Measurements from ENCODE around the gene DRC3.

The DRC3 gene

GRCh38 chr17:18025945-18026776 is 53.5 kb downstream of the DRC3 start:
- no peak overlapping the region for H4K8ac ChIP-seq (ENCODE audit: low read depth, low read length)
- no peak overlapping the region for H2AK5ac ChIP-seq (ENCODE audit: low read length)
- H3K27ac ChIP-seq (ENCODE audit: low read depth, low read length), result no peak overlapping the region
- no peak overlapping the region for H3K9ac ChIP-seq (ENCODE audit: low read length)
- no peak overlapping the region for H4K12ac ChIP-seq (ENCODE audit: low read depth, low read length)
- H3K14ac ChIP-seq (ENCODE audit: low read length), result no peak overlapping the region
- peaks cover 2% of the 10 kb centered on the region for H3K79me2 ChIP-seq (ENCODE audit: control insufficient read depth, insufficient read depth, low read length, poor library complexity)
- H3K79me1 ChIP-seq (ENCODE audit: low read length), result no peaks in the 10 kb centered on the region
- peak overlapping the region; percentile 7 for H4K91ac ChIP-seq (ENCODE audit: low read depth, low read length)
- no peak overlapping the region for H3K4ac ChIP-seq (ENCODE audit: low read depth, low read length)
- H3K23ac ChIP-seq (ENCODE audit: low read length), result no peak overlapping the region
- DNase-seq, result peak; percentile 23 to 32
- no peak overlapping the region for H3K4me3 ChIP-seq (ENCODE audit: low read depth, low read length)
- H3K18ac ChIP-seq (ENCODE audit: low read length), result no peak overlapping the region
- peaks cover 8 to 12% of the 10 kb centered on the region in 2 experiments for H3K4me1 ChIP-seq (ENCODE audit: control insufficient read depth in 1 of 2, insufficient read depth in 2 of 2, low read length in 2 of 2)
- no peak overlapping the region for H2BK5ac ChIP-seq (ENCODE audit: low read depth, low read length, poor library complexity)
- peaks cover 8 to 14% of the 10 kb centered on the region in 2 experiments for H3K36me3 ChIP-seq (ENCODE audit: control insufficient read depth in 1 of 2, insufficient read depth in 2 of 2, low read length in 2 of 2)
- H2BK12ac ChIP-seq (ENCODE audit: low read length), result no peak overlapping the region
- H3K27me3 ChIP-seq (ENCODE audit: insufficient read depth, low read length), result no peaks in the 10 kb centered on the region
- no peak overlapping the region for H2BK120ac ChIP-seq (ENCODE audit: insufficient read depth, low read length, poor library complexity)
- no peaks in the 10 kb centered on the region for H3K9me3 ChIP-seq (ENCODE audit: insufficient read depth, low read depth, low read length)
- H2AFZ ChIP-seq (ENCODE audit: insufficient read depth, low read length, poor library complexity), result no peak overlapping the region
- no CpG with 5 or more reads among the region's 11 CpGs for WGBS (ENCODE audit: extremely low coverage, insufficient coverage, insufficient read length)
- H3K4me2 ChIP-seq (ENCODE audit: low read length), result no peak overlapping the region

DNA sequence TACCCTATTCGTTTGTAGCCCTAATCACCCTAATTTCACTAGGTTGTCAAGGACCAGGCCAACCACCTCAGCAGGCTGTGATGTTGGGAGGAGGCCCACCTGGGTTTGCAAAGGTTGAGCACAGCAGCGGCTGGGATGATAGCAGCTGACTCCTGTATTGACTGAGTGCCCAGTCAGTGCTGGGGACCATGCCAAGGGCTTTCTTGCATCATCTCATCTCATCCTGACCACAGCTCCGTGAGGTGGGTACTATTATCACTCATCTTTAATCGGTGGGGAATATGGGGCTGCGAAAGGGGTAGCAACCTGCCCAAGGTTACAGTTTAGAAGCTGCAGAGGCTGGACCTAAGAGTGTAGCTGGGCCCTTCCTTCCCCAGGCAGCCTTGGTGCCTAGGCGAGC is 54.6 kb downstream of the DRC3 start:
- Histone ChIP-seq H3K9ac (ENCODE audit: low read length) (no peak overlapping the region), H3K4me3 (ENCODE audit: low read depth, low read length) (no peak overlapping the region)

GRCh38 chr17:18028114-18028951 is 55.7 kb downstream of the DRC3 start:
- DNase-seq, result no peak
- peaks cover 3 to 6% of the 10 kb centered on the region in 2 experiments for H3K36me3 ChIP-seq (ENCODE audit: control insufficient read depth in 1 of 2, insufficient read depth in 2 of 2, low read length in 2 of 2)
- H4K12ac ChIP-seq (ENCODE audit: low read depth, low read length), result no peak overlapping the region
- H3K79me2 ChIP-seq (ENCODE audit: control insufficient read depth, insufficient read depth, low read length, poor library complexity), result peaks cover 5% of the 10 kb centered on the region
- H3K4me2 ChIP-seq (ENCODE audit: low read length), result no peak overlapping the region
- H2BK120ac ChIP-seq (ENCODE audit: insufficient read depth, low read length, poor library complexity), result no peak overlapping the region
- H3K27ac ChIP-seq (ENCODE audit: low read depth, low read length), result no peak overlapping the region
- H3K4me3 ChIP-seq (ENCODE audit: low read depth, low read length), result no peak overlapping the region
- H2BK5ac ChIP-seq (ENCODE audit: low read depth, low read length, poor library complexity), result peak overlapping the region; percentile 46
- H3K9ac ChIP-seq (ENCODE audit: low read length), result no peak overlapping the region
- peak overlapping the region; percentile 81 for H2AK5ac ChIP-seq (ENCODE audit: low read length)
- no peak overlapping the region for H3K14ac ChIP-seq (ENCODE audit: low read length)
- H3K18ac ChIP-seq (ENCODE audit: low read length), result peak overlapping the region; percentile 55
- no CpG with 5 or more reads among the region's 11 CpGs for WGBS (ENCODE audit: extremely low coverage, insufficient coverage, insufficient read length)
- H3K27me3 ChIP-seq (ENCODE audit: insufficient read depth, low read length), result no peaks in the 10 kb centered on the region
- H3K9me3 ChIP-seq (ENCODE audit: insufficient read depth, low read depth, low read length), result no peaks in the 10 kb centered on the region
- peak overlapping the region; percentile 38 for H4K91ac ChIP-seq (ENCODE audit: low read depth, low read length)
- H2BK12ac ChIP-seq (ENCODE audit: low read length), result peak overlapping the region; percentile 41
- H3K4ac ChIP-seq (ENCODE audit: low read depth, low read length), result no peak overlapping the region
- no peak overlapping the region for H3K23ac ChIP-seq (ENCODE audit: low read length)
- peaks cover 13 to 19% of the 10 kb centered on the region in 2 experiments for H3K4me1 ChIP-seq (ENCODE audit: control insufficient read depth in 1 of 2, insufficient read depth in 2 of 2, low read length in 2 of 2)
- peak overlapping the region; percentile 28 for H4K8ac ChIP-seq (ENCODE audit: low read depth, low read length)
- H3K79me1 ChIP-seq (ENCODE audit: low read length), result peaks cover 7% of the 10 kb centered on the region
- no peak overlapping the region for H2AFZ ChIP-seq (ENCODE audit: insufficient read depth, low read length, poor library complexity)

More for the DNA sequence above, 54.6 kb downstream of the DRC3 start:
- peaks cover 3 to 6% of the 10 kb centered on the region in 2 experiments for H3K36me3 ChIP-seq (ENCODE audit: control insufficient read depth in 1 of 2, insufficient read depth in 2 of 2, low read length in 2 of 2)
- no peak overlapping the region for H3K4me2 ChIP-seq (ENCODE audit: low read length)
- H4K91ac ChIP-seq (ENCODE audit: low read depth, low read length), result no peak overlapping the region
- no peak overlapping the region for H2BK120ac ChIP-seq (ENCODE audit: insufficient read depth, low read length, poor library complexity)
- no peak for DNase-seq
- H4K12ac ChIP-seq (ENCODE audit: low read depth, low read length), result no peak overlapping the region
- H3K4me1 ChIP-seq (ENCODE audit: control insufficient read depth in 1 of 2, insufficient read depth in 2 of 2, low read length in 2 of 2), result peaks cover 10 to 16% of the 10 kb centered on the region in 2 experiments
- H3K14ac ChIP-seq (ENCODE audit: low read length), result no peak overlapping the region
- H2AFZ ChIP-seq (ENCODE audit: insufficient read depth, low read length, poor library complexity), result no peak overlapping the region
- no peaks in the 10 kb centered on the region for H3K27me3 ChIP-seq (ENCODE audit: insufficient read depth, low read length)
- no peak overlapping the region for H3K23ac ChIP-seq (ENCODE audit: low read length)
- H2BK5ac ChIP-seq (ENCODE audit: low read depth, low read length, poor library complexity), result no peak overlapping the region
- no peak overlapping the region for H2AK5ac ChIP-seq (ENCODE audit: low read length)
- H3K4ac ChIP-seq (ENCODE audit: low read depth, low read length), result no peak overlapping the region
- H3K9me3 ChIP-seq (ENCODE audit: insufficient read depth, low read depth, low read length), result no peaks in the 10 kb centered on the region
- no peaks in the 10 kb centered on the region for H3K79me1 ChIP-seq (ENCODE audit: low read length)
- H3K79me2 ChIP-seq (ENCODE audit: control insufficient read depth, insufficient read depth, low read length, poor library complexity), result peaks cover 2% of the 10 kb centered on the region
- H4K8ac ChIP-seq (ENCODE audit: low read depth, low read length), result no peak overlapping the region
- H3K27ac ChIP-seq (ENCODE audit: low read depth, low read length), result no peak overlapping the region
- H2BK12ac ChIP-seq (ENCODE audit: low read length), result no peak overlapping the region
- no CpG with 5 or more reads among the region's 6 CpGs for WGBS (ENCODE audit: extremely low coverage, insufficient coverage, insufficient read length)
- H3K18ac ChIP-seq (ENCODE audit: low read length), result no peak overlapping the region

DNA sequence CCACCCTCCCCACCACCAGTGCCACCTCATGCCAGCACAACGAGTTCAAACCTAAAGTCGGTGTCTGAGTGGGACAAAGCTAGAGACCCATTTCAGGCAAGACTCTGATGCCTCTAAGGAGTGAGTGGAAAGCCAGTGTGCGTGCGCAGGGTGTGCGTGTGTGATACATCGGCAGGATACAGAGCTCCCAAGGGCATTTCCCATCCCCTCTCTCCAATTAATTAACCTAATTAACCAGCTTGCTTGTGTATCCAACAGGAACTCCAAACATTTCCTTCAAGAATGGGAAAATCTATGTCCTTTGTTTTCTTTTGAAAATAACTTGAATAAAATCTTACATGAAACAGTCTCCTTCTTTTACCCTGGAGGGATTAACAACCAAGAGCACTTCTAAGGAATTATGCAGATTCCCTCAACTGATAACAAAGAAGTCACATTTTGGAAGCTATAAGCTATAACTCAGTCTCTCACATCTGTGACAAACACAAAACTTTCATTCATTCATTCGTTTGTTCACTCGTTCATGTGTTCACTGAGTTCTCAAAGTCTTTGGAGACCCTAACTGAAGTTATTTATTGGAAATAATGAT is 56.4 kb downstream of the DRC3 start:
- peaks cover 7% of the 10 kb centered on the region for H3K79me1 ChIP-seq (ENCODE audit: low read length)
- no peak overlapping the region for H4K8ac ChIP-seq (ENCODE audit: low read depth, low read length)
- no peak overlapping the region for H2BK120ac ChIP-seq (ENCODE audit: insufficient read depth, low read length, poor library complexity)
- H2AFZ ChIP-seq (ENCODE audit: insufficient read depth, low read length, poor library complexity), result no peak overlapping the region
- DNase-seq, result no peak
- WGBS (ENCODE audit: extremely low coverage, insufficient coverage, insufficient read length), result no CpG with 5 or more reads among the region's 8 CpGs
- H3K9me3 ChIP-seq (ENCODE audit: insufficient read depth, low read depth, low read length), result no peaks in the 10 kb centered on the region
- H3K4me2 ChIP-seq (ENCODE audit: low read length), result no peak overlapping the region
- H3K27me3 ChIP-seq (ENCODE audit: insufficient read depth, low read length), result no peaks in the 10 kb centered on the region
- peak overlapping the region; percentile 6 for H2BK12ac ChIP-seq (ENCODE audit: low read length)
- no peak overlapping the region for H2BK5ac ChIP-seq (ENCODE audit: low read depth, low read length, poor library complexity)
- H3K36me3 ChIP-seq (ENCODE audit: control insufficient read depth in 1 of 2, insufficient read depth in 2 of 2, low read length in 2 of 2), result peaks cover 3 to 6% of the 10 kb centered on the region in 2 experiments
- no peak overlapping the region for H3K4ac ChIP-seq (ENCODE audit: low read depth, low read length)
- H3K27ac ChIP-seq (ENCODE audit: low read depth, low read length), result no peak overlapping the region
- H3K9ac ChIP-seq (ENCODE audit: low read length), result no peak overlapping the region
- peaks cover 5% of the 10 kb centered on the region for H3K79me2 ChIP-seq (ENCODE audit: control insufficient read depth, insufficient read depth, low read length, poor library complexity)
- H3K4me3 ChIP-seq (ENCODE audit: low read depth, low read length), result no peak overlapping the region
- H3K4me1 ChIP-seq (ENCODE audit: control insufficient read depth in 1 of 2, insufficient read depth in 2 of 2, low read length in 2 of 2), result peaks cover 13 to 19% of the 10 kb centered on the region in 2 experiments
- no peak overlapping the region for H2AK5ac ChIP-seq (ENCODE audit: low read length)
- H3K18ac ChIP-seq (ENCODE audit: low read length), result no peak overlapping the region
- no peak overlapping the region for H3K23ac ChIP-seq (ENCODE audit: low read length)
- H3K14ac ChIP-seq (ENCODE audit: low read length), result no peak overlapping the region
- no peak overlapping the region for H4K12ac ChIP-seq (ENCODE audit: low read depth, low read length)
- H4K91ac ChIP-seq (ENCODE audit: low read depth, low read length), result peak overlapping the region; percentile 38

Measured in trophoblast cell (in vitro differentiated cells and primary cell).